ENCODE results near the gene OOSP4B.

DNA sequence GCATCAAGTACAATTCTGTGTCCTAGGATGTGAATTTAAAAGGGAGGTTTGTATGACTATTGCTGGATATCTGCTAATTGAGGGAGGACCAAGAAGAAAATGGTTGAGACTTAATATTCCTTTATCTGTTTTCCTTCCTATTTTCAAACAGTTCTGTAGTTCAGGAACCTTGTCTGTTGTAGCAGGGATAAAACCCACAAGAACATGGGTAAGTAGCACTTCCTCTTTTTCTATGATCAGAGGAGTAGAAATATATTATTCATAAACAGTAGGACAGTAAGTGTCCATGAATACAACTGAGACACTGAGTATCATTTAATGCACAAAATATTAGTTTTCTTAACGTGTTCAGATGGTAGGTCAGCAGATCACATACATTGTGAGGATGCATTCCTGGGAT lies 47.1 kb downstream of the OOSP4B start:
- TF ChIP-seq, protein P1, sequence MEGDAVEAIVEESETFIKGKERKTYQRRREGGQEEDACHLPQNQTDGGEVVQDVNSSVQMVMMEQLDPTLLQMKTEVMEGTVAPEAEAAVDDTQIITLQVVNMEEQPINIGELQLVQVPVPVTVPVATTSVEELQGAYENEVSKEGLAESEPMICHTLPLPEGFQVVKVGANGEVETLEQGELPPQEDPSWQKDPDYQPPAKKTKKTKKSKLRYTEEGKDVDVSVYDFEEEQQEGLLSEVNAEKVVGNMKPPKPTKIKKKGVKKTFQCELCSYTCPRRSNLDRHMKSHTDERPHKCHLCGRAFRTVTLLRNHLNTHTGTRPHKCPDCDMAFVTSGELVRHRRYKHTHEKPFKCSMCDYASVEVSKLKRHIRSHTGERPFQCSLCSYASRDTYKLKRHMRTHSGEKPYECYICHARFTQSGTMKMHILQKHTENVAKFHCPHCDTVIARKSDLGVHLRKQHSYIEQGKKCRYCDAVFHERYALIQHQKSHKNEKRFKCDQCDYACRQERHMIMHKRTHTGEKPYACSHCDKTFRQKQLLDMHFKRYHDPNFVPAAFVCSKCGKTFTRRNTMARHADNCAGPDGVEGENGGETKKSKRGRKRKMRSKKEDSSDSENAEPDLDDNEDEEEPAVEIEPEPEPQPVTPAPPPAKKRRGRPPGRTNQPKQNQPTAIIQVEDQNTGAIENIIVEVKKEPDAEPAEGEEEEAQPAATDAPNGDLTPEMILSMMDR (conservative IDR thresholded peaks at IDR 0.05) = no peak
- TF ChIP-seq EZH2 (IDR thresholded peaks at IDR 0.05; ENCODE audit: low read depth) = no peak
